ENCODE data around the gene TRIM58. TPM values are rescaled to one million over a fixed set of nuclear protein-coding genes. Genes with fewer than 3 reads are reported as not detected.

TRIM58 gene
- 2.2 and 2.9 TPM in 2 replicates for total RNA-seq (2014; rRNA removed; shearing (Covaris generic))

- DNase-seq (ENCODE audit: low read depth), result peak; percentile 67
Observed at GRCh38 chr1:247857069-247857984, at the start of gene TRIM58. Gene TRIM58 (plus strand): TSS chr1:247857187. CDS start chr1:247857247, 60 bp downstream.

GRCh38 chr1:247812637-247813036 is 44.4 kb upstream of the TRIM58 start:
- DNase-seq (ENCODE audit: low read depth), result no peak

- DNase-seq (ENCODE audit: low read depth), result no peak
Observed at GRCh38 chr1:247822060-247822459, 34.9 kb upstream of the TRIM58 start.

- no peak for DNase-seq (ENCODE audit: low read depth)
Observed at GRCh38 chr1:247824023-247824422, 33.0 kb upstream of the TRIM58 start, which contains the start of gene OR14A16. Gene OR14A16 (minus strand): TSS chr1:247824119. CDS start chr1:247815729, 8,390 bp downstream.

GRCh38 chr1:247825362-247825761 is 31.6 kb upstream of the TRIM58 start:
- no peak for DNase-seq (ENCODE audit: low read depth)

GRCh38 chr1:247829656-247830055 is 27.3 kb upstream of the TRIM58 start:
- DNase-seq (ENCODE audit: low read depth), result peak; percentile 17

GRCh38 chr1:247833601-247834000 is 23.4 kb upstream of the TRIM58 start:
- DNase-seq (ENCODE audit: low read depth), result no peak

GRCh38 chr1:247840818-247841217 is 16.2 kb upstream of the TRIM58 start:
- DNase-seq (ENCODE audit: low read depth), result no peak

- DNase-seq (ENCODE audit: low read depth), result no peak
Observed at GRCh38 chr1:247841796-247842195, 15.2 kb upstream of the TRIM58 start, which contains the start of gene OR11L1. Gene OR11L1 (minus strand): TSS chr1:247841896. CDS start chr1:247841896, 0 bp downstream.

GRCh38 chr1:247843411-247843810 is 13.6 kb upstream of the TRIM58 start:
- no peak for DNase-seq (ENCODE audit: low read depth)

GRCh38 chr1:247845011-247845692 is 11.8 kb upstream of the TRIM58 start:
- no peak for DNase-seq (ENCODE audit: low read depth)

GRCh38 chr1:247845693-247846017 is 11.3 kb upstream of the TRIM58 start:
- no peak for DNase-seq (ENCODE audit: low read depth)

GRCh38 chr1:247848346-247848745 is 8.6 kb upstream of the TRIM58 start:
- DNase-seq (ENCODE audit: low read depth), result no peak

GRCh38 chr1:247849616-247850015 is 7.4 kb upstream of the TRIM58 start:
- no peak for DNase-seq (ENCODE audit: low read depth)

GRCh38 chr1:247854899-247855545 is 2.0 kb upstream of the TRIM58 start:
- no peak for DNase-seq (ENCODE audit: low read depth)

GRCh38 chr1:247855911-247856310 is 1.1 kb upstream of the TRIM58 start:
- DNase-seq (ENCODE audit: low read depth), result no peak

- no peak for DNase-seq (ENCODE audit: low read depth)
Observed at GRCh38 chr1:247857985-247858619, 1.1 kb downstream of the TRIM58 start.

GRCh38 chr1:247862756-247863155 is 5.8 kb downstream of the TRIM58 start:
- DNase-seq (ENCODE audit: low read depth), result no peak

- DNase-seq (ENCODE audit: low read depth), result no peak
Observed at GRCh38 chr1:247864644-247865043, 7.7 kb downstream of the TRIM58 start.

- no peak for DNase-seq (ENCODE audit: low read depth)
Observed at GRCh38 chr1:247865416-247865815, 8.4 kb downstream of the TRIM58 start.

- DNase-seq (ENCODE audit: low read depth), result no peak
Observed at GRCh38 chr1:247883346-247883745, 26.4 kb downstream of the TRIM58 start.
